GM12865 (cell line): ENCODE measurements around the gene PPP2R2C.

Experiments used
- DNase-seq: peaks from one replicate; pipeline ENCODE4 v3.0.0; 2010; ENCODE audit warnings: low read depth
- H3K4me3 ChIP-seq: 2 replicates; pipeline ENCODE4 v1.5.1; 2011; ENCODE audit warnings: mild to moderate bottlenecking, low read depth, low read length, control low read depth
- CTCF ChIP-seq: IDR thresholded peaks from 2 replicates; pipeline ENCODE4 v1.5.1; 2011; ENCODE audit warnings: low read length, control low read depth, low read depth, inconsistent platforms; ENCODE audit not compliant: insufficient read depth; ENCODE audit errors: missing control alignments

Gene PPP2R2C

GRCh38 chr4:6404611-6405396 is 67.6 kb downstream of the PPP2R2C start:
- no peak for TF ChIP-seq CTCF
- H3K4me3 ChIP-seq = no peak overlapping the region
- no peak for DNase-seq

GRCh38 chr4:6403400-6403685 is 69.1 kb downstream of the PPP2R2C start:
- TF ChIP-seq CTCF = no peak
- no peak overlapping the region for H3K4me3 ChIP-seq
- no peak for DNase-seq

- no peak for DNase-seq
- H3K4me3 ChIP-seq = no peak overlapping the region
- TF ChIP-seq CTCF = no peak
Observed at GRCh38 chr4:6402566-6403399, 69.6 kb downstream of the PPP2R2C start.

GRCh38 chr4:6401797-6402196 is 70.6 kb downstream of the PPP2R2C start:
- no peak for TF ChIP-seq CTCF

GRCh38 chr4:6396696-6397236 is 75.6 kb downstream of the PPP2R2C start:
- DNase-seq = no peak
- TF ChIP-seq CTCF = no peak
- no peak overlapping the region for H3K4me3 ChIP-seq

More at GRCh38 chr4:6401797-6402196, 70.6 kb downstream of the PPP2R2C start:
- H3K4me3 ChIP-seq = no peak overlapping the region
- DNase-seq = no peak

GRCh38 chr4:6395466-6396228 is 76.8 kb downstream of the PPP2R2C start:
- DNase-seq = no peak
- no peak overlapping the region for H3K4me3 ChIP-seq
- no peak for TF ChIP-seq CTCF
